Mucosa of descending colon (tissue), 3 donors: ENCODE data around the gene FKBP8. TPM values are rescaled to one million over a fixed set of nuclear protein-coding genes. Genes with fewer than 3 reads are reported as not detected.
"Not testable (repeated sequence)": the region's sequence is repeated elsewhere in the genome, so short reads cannot be mapped to it uniquely, and the experiment has no call there.

Experiments
- ATAC-seq: fragments of 200-7000 bp; cut with Tn5 transposase; one replicate; pipeline ENCODE4 v1.9.1; 2020; ENCODE audit warnings: mild to moderate bottlenecking, moderate library complexity
- DNase-seq, 3 donors: peaks; one replicate each; pipeline ENCODE4 v3.0.0-alpha.2; 2020
- H3K36me3 ChIP-seq: fragments of 200-600 bp; one replicate; pipeline ENCODE4 v1.8.0; 2021; ENCODE audit warnings: low read depth, mild to moderate bottlenecking
- H3K4me1 ChIP-seq: fragments of 200-600 bp; one replicate; pipeline ENCODE4 v1.8.0; 2021; ENCODE audit warnings: low read depth, mild to moderate bottlenecking
- H3K4me3 ChIP-seq: fragments of 200-600 bp; one replicate; pipeline ENCODE4 v1.8.0; 2021; ENCODE audit warnings: mild to moderate bottlenecking
- H3K9me3 ChIP-seq: fragments of 200-600 bp; one replicate; pipeline ENCODE4 v1.8.0; 2021; ENCODE audit warnings: mild to moderate bottlenecking
- intact Hi-C, 2 donors: fragments of 100-400 bp; cut with DNase I in 1 of 2; cut with micrococcal nuclease in 1 of 2; formaldehyde crosslinking; loops; one replicate each; pipeline versions ENCODE4 v1.11.0 to v1.11.1; 2022; cut with DNase I, micrococcal nuclease
- long read RNA-seq, 2 donors: library from polyadenylated mRNA; unstranded; transcript quantifications; one replicate each; pipeline ENCODE4 v2.0.0, GENCODE V29; 2019 to 2021
- total RNA-seq, 3 donors: library from RNA; stranded (reverse); fragmentation: NEBNext Ultra II Directional in 2 of 3; extraction: Animal tissue kit (Norgen Biotek cat#: 25700) in 2 of 3; gene quantifications; one replicate each; pipeline versions ENCODE4 v1.2.1 to v1.2.4, GENCODE V29; 2021 to 2023
- TF ChIP-seq, protein P1 (sequence below): fragments of 200-600 bp; IDR thresholded peaks from one replicate; pipeline ENCODE4 v1.8.0; 2022; ENCODE audit warnings: antibody characterized with exemption, mild to moderate bottlenecking
- donor health status: DM: no; HTN: no; CAD: no; lungs with moderate emphysema.
- donor health status: DM: no; HTN: no; CAD: no.
- donor health status: DM: no; HTN: yes; CAD: no.

Gene FKBP8
- 100 to 1,000 TPM; 152 to 256 (median 162) TPM for total RNA-seq
- long read RNA-seq, donor 1, transcript FKBP8-201 (9 exons, 1,710 nt) = minor isoform, 221 of 623 reads
- long read RNA-seq, donor 1, transcript FKBP8-213 (9 exons, 1,849 nt) = major isoform, 315 of 623 reads
- long read RNA-seq, donor 1, partial matches to known transcripts = 47 of 623 reads
- long read RNA-seq, donor 1, other reads (novel, unspliced or antisense) = 32 of 623 reads
- long read RNA-seq, donor 2, transcript FKBP8-213 (9 exons, 1,849 nt) = major isoform, 6 of 11 reads
- long read RNA-seq, donor 2, partial matches to known transcripts = 2 of 11 reads
- long read RNA-seq, donor 2, other reads (novel, unspliced or antisense) = 1 of 11 reads

DNA sequence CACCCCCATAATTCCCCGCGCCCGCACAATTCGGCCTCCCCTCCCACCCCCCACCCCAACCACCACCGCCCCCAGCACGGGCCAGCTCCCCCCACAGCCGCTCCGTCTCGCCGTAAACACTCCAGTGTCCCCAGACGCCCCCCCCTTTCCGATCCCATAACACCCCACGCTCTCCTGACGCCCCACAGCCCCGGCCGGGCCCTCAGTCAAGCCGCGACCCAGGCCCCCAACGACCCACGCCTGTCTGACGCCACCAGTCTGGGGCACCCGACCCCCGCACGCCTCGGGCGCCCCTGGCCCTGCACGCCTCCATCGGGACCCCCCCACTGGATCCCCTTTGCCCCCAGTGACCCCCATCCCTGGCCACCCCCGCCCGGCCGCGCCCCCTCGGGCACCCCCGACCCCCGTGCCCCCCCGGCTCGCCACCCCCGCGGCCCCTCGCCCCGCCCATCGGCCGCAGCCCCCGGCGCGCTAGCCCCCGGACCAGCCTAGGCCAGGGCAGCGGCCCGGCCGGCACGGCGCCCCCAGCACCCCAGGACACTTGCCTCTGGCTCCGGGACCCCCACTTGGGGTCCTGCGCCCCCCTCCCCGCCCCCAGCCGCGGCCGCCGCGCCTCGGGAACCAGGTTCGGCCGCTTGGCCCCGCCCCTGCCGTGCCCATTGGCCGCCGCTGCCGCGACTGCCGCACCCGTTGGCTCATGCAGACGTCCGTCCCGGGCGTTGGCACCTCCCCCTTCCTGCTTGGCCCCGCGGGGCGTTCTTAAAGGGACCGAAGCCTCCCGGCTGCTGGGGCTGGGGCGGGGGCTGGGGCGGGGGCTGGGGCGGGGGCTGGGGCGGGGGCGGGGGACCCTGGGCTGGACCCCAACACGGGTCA is at the start of gene FKBP8:
Gene FKBP8 (minus strand): TSS at position 633 of the 873 bp plus-strand sequence. CDS start 1,603 bp downstream, outside the sequence.
- ATAC-seq = peak; percentile 99
- Histone ChIP-seq H3K9me3 (no peaks in the 10 kb centered on the region), H3K4me1 (peaks cover 11% of the 10 kb centered on the region), H3K36me3 (no peaks in the 10 kb centered on the region), H3K4me3 (peak within 1 kb of the TSS; percentile 63)
- peak; percentile 96 to 97 (median 96) for DNase-seq
- intact Hi-C loops = no loop called here
- TF ChIP-seq, protein P1, sequence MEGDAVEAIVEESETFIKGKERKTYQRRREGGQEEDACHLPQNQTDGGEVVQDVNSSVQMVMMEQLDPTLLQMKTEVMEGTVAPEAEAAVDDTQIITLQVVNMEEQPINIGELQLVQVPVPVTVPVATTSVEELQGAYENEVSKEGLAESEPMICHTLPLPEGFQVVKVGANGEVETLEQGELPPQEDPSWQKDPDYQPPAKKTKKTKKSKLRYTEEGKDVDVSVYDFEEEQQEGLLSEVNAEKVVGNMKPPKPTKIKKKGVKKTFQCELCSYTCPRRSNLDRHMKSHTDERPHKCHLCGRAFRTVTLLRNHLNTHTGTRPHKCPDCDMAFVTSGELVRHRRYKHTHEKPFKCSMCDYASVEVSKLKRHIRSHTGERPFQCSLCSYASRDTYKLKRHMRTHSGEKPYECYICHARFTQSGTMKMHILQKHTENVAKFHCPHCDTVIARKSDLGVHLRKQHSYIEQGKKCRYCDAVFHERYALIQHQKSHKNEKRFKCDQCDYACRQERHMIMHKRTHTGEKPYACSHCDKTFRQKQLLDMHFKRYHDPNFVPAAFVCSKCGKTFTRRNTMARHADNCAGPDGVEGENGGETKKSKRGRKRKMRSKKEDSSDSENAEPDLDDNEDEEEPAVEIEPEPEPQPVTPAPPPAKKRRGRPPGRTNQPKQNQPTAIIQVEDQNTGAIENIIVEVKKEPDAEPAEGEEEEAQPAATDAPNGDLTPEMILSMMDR = no peak

DNA sequence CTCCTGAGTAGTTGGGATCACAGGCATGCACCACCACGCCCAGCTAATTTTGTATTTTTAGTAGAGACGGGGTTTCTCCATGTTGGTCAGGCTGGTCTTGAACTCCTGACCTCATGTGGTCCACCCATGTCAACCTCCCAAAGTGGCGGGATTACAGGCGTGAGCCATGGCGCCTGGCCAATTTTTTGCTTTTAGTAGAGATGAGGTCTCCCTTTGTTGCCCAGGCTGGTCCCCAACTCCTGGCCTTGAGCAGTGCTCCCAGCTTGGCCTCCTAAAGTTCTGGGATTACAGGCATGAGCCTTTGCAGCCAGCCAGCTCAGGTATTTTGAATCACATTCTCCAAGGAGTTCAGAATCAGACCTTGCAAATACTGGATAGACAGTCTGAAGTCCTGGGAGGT is 49.4 kb upstream of the FKBP8 start:
- not testable (repeated sequence) for H3K36me3 ChIP-seq, H3K9me3 ChIP-seq, ATAC-seq, H3K4me3 ChIP-seq
- DNase-seq = peak in 1 of 3 donors; percentile 18
- intact Hi-C loops = loop anchor here (5.0 to 10.0 kb wide), 2 partner anchors 252 to 255 kb away; no protein-coding TSS in a partner anchor
- peaks cover 25% of the 10 kb centered on the region for H3K4me1 ChIP-seq

DNA sequence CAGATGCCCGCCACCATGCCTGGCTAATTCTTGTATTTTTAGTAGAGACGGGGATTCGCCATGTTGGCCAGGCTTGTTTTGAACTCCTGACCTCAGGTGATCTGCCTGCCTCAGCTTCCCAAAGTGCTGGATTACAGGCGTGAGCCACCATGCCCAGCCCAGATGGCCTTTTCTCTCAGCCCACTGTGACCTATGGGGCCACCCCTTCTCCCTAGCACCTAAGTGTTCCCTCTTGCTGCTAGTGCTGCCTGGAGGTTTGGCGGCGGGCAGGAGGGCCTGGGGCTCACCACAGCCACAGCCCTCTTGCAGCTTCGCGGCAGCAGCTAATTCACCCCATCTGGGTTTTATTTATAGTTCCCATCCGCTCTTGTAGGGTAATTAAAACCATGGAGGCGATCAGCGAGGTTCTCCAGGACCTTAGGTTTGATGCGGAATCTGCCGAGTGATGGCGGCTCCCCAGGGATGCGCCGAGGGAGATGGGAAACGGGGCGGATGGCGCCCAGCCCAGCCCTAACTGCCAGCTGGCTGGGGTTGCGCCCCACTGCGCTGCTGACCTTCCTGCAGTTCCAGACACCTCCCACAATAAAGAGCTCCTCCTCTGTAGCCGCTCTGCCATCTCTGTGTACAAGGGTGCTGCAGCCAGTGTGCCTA is 48.5 kb upstream of the FKBP8 start:
- Histone ChIP-seq H3K9me3 (no peaks in the 10 kb centered on the region), H3K36me3 (no peaks in the 10 kb centered on the region), H3K4me1 (peaks cover 25% of the 10 kb centered on the region), H3K4me3 (no peak overlapping the region)
- TF ChIP-seq, protein P1 = no peak
- no peak for ATAC-seq
- DNase-seq = peak in 1 of 3 donors; percentile 43
- intact Hi-C loops = loop anchor here (5.0 to 10.0 kb wide), 2 partner anchors 253 to 255 kb away; no protein-coding TSS in a partner anchor

DNA sequence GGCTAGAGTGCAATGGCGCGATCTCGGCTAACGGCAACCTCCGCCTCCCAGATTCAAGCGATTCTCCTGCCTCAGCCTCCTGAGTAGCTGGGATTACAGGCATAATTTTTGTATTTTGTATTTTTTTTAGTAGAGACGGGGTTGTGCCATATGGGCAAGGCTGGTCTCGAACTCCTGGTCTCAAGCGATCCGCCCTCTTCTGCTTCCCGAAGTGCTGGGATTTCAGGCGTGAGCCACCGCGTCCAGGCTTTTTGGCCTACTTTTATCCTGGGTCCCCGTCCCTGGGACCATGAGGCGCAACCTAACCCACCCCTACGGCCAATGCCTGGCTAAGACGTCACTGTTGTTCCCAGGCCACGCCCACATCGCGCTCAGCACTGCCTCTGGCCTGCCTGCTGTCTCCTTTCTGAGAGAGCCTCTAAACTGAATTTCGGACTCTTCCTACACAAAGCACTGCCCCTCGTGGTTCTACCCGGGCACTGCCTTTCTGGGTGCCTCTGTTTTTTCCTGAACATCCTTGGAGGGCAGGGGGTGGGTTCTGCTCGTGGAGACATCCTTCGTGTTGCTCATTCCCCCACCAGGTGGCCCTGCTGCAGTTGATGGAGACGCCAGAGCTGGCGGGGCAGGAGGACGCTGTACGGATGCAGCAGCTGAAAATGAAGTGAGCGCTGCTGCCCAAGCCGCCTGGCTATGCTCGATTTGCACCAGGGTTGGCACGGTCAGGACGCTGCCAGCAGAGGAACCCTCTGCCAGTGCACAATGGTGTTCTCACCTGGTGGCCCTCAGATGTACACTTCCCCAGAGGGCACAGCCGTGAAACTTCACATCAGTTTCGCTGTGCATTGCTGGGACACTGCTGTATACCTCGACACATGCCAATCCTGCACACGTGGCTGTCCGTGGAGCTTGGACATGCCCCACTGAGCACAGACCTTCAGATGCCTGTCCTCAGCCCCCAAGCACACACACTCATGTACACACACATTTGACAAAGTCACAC is 47.2 kb upstream of the FKBP8 start:
- DNase-seq = peak in 1 of 3 donors; percentile 63
- no peak for ATAC-seq
- TF ChIP-seq, protein P1 = no peak
- H3K9me3 ChIP-seq = no peaks in the 10 kb centered on the region
- H3K36me3 ChIP-seq = no peaks in the 10 kb centered on the region
- peaks cover 25% of the 10 kb centered on the region for H3K4me1 ChIP-seq
- intact Hi-C loops = loop anchor here (5.0 to 10.0 kb wide), 2 partner anchors 254 to 257 kb away; no protein-coding TSS in a partner anchor
- H3K4me3 ChIP-seq = no peak overlapping the region
